ENCODE results near the gene MICAL3. TPM values are rescaled to one million over a fixed set of nuclear protein-coding genes. Genes with fewer than 3 reads are reported as not detected.
"Not testable (repeated sequence)": the region's sequence is repeated elsewhere in the genome, so short reads cannot be mapped to it uniquely, and the experiment has no call there.

The MICAL3 gene
- total RNA-seq, 6 experiments from 2014 or later = 38.6 to 44.1 (median 39.7) TPM

DNA sequence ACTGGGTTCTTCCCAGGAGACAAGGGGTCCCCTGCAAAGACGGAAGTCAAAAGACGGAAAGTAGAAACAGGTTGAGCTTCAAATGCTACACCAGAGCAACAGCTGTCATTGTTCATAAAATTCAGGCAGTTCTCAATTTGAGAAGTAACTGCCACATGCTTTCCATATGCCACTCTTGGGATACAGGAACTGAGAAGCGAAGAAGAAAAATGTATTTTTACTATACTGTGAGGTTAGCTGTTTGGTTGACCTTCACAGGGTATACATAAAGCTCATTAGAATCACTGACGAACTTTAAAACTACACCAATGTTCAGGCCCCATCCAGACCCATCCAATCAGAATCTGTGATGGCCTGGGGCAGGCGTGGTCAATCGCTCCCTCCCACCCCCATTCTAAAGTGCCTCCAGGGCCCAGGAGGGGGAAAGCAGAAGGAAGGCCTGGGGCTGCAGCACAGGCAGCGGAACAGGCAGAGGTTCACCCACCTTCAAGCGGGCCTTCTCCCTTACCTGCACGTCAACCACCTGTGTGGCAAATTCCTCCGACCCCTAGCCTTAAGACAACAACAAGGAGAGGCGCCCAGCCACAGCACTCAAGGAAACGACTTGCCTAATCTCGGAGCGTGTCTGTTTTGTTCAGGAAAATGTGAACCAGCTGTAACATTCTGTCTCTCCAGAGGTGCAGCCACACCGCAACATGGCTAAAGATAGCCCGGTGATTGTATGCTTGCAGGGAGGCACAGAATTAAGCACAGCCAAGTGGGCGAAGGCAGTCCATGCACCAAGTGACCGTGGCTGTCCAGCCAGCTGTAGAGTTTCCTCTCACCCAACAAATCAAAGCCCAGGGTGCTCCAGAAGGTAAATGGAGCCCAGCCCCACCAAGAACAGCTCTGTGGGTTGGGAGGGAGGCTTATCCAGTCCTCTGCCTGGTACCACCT is 82.6 kb downstream of the MICAL3 start:
- no peak for DNase-seq
- no peaks in the 10 kb centered on the region for H3K27me3 Mint-ChIP-seq (ENCODE audit: insufficient read depth)
- no peaks in the 10 kb centered on the region for H3K4me1 Mint-ChIP-seq (ENCODE audit: low read depth)
- TF ChIP-seq, protein P1, sequence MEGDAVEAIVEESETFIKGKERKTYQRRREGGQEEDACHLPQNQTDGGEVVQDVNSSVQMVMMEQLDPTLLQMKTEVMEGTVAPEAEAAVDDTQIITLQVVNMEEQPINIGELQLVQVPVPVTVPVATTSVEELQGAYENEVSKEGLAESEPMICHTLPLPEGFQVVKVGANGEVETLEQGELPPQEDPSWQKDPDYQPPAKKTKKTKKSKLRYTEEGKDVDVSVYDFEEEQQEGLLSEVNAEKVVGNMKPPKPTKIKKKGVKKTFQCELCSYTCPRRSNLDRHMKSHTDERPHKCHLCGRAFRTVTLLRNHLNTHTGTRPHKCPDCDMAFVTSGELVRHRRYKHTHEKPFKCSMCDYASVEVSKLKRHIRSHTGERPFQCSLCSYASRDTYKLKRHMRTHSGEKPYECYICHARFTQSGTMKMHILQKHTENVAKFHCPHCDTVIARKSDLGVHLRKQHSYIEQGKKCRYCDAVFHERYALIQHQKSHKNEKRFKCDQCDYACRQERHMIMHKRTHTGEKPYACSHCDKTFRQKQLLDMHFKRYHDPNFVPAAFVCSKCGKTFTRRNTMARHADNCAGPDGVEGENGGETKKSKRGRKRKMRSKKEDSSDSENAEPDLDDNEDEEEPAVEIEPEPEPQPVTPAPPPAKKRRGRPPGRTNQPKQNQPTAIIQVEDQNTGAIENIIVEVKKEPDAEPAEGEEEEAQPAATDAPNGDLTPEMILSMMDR (IDR thresholded peaks at IDR 0.05) = no peak
- H3K36me3 Mint-ChIP-seq (ENCODE audit: low read depth) = peaks cover 6% of the 10 kb centered on the region
- no peak overlapping the region for H3K4me3 Mint-ChIP-seq
- no peaks in the 10 kb centered on the region for H3K9me3 Mint-ChIP-seq
- no peak overlapping the region for H3K27ac Mint-ChIP-seq

DNA sequence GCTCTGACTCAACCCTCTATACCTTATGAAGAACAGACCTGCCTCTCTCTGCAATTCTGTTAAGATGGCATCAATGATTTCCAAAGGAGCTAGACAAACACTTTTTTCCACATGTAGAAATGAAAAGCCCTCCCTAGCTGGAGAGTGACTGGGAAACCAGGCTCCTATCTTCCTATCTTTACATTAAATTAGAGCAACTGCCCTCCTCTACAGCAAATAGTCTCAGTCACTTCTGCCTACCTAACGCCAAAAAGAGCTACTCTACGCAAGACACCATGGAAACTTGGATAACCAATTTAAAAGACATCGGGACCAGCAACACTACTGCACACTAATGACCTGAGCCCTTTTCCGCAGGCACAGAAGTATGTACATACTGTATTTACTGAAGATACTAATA is 84.8 kb downstream of the MICAL3 start:
- H3K4me3 Mint-ChIP-seq = no peak overlapping the region
- no peaks in the 10 kb centered on the region for H3K4me1 Mint-ChIP-seq (ENCODE audit: low read depth)
- TF ChIP-seq, protein P1 (IDR thresholded peaks at IDR 0.05) = no peak
- H3K27me3 Mint-ChIP-seq (ENCODE audit: insufficient read depth) = no peaks in the 10 kb centered on the region
- DNase-seq = no peak
- H3K36me3 Mint-ChIP-seq (ENCODE audit: low read depth) = peaks cover 7% of the 10 kb centered on the region
- no peak overlapping the region for H3K27ac Mint-ChIP-seq
- H3K9me3 Mint-ChIP-seq = no peaks in the 10 kb centered on the region

DNA sequence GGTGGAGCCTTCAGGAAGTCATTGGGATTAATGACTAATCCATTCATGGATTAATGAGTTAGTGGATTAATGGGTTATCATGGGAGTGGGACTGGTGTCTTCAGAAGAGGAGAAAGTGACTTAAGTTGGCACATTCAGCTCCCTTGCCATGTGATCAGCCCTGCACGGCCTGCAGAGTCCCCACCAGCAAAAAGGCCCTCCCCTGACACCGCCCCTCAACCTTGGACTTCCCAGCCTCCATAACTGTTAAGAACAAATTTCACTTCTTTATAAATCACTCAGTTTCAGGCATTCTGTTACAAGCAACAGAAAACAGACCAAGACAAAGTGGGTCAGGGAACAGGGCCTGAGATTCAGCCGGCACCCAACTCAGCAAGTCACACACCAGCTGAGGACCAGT is 85.3 kb downstream of the MICAL3 start:
- Mint-ChIP-seq H3K4me3 (no peak overlapping the region), H3K36me3 (ENCODE audit: low read depth) (peaks cover 7% of the 10 kb centered on the region)

DNA sequence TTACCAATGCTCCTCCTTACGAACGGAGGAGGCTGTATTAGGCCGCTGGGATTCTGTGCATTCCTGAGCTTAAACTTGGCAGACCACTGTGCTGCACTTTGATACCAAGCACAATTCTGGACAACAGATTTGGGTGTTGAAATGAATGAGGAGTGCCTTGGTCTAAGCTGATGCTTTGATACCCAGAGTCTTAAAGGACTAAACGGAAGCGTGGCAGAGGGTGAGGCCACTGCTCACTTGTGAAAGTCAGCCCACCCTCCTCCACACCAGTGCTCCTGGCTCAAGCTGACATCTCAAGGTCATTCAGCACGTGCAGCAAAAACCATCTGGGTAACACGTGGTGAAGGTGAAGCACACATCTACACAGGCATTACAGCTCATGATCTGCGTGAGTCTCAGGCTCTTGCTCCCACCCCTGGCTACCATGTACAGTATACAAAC is 85.9 kb downstream of the MICAL3 start:
- Mint-ChIP-seq H3K27ac (no peak overlapping the region), H3K27me3 (ENCODE audit: insufficient read depth) (no peaks in the 10 kb centered on the region), H3K4me1 (ENCODE audit: low read depth) (peaks cover 5% of the 10 kb centered on the region; the same call in 1 of the 2 replicates), H3K9me3 (no peaks in the 10 kb centered on the region), H3K4me3 (no peak overlapping the region), H3K36me3 (ENCODE audit: low read depth) (peaks cover 7% of the 10 kb centered on the region)
- no peak for DNase-seq
- TF ChIP-seq, protein P1 (IDR thresholded peaks at IDR 0.05) = no peak

More for the DNA sequence above, 85.3 kb downstream of the MICAL3 start:
- Mint-ChIP-seq H3K4me1 (ENCODE audit: low read depth) (no peaks in the 10 kb centered on the region), H3K27ac (no peak overlapping the region), H3K27me3 (ENCODE audit: insufficient read depth) (no peaks in the 10 kb centered on the region), H3K9me3 (no peaks in the 10 kb centered on the region)
- no peak for DNase-seq
- TF ChIP-seq, protein P1 (IDR thresholded peaks at IDR 0.05) = no peak

DNA sequence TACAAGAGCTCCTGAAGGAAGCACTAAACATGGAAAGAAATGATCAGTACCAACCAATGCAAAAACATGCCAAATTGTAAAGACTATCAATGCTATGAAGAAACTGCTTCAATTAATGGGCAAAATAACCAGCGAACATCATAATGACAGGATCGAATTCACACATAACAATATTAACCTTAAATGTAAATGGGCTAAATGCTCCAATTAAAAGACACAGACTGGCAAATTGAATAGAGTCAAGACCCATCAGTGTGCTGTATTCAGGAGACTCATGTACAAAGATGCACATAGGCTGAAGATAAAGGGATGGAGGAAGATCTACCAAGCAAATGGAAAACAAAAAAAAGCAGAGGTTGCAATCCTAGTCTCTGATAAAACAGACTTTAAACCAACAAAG is 91.9 kb downstream of the MICAL3 start:
- H3K27ac Mint-ChIP-seq; H3K9me3 Mint-ChIP-seq; H3K36me3 Mint-ChIP-seq (ENCODE audit: low read depth); DNase-seq; H3K4me3 Mint-ChIP-seq; H3K27me3 Mint-ChIP-seq (ENCODE audit: insufficient read depth): not testable (repeated sequence)
- peaks cover 34% of the 10 kb centered on the region for H3K4me1 Mint-ChIP-seq (ENCODE audit: low read depth)

DNA sequence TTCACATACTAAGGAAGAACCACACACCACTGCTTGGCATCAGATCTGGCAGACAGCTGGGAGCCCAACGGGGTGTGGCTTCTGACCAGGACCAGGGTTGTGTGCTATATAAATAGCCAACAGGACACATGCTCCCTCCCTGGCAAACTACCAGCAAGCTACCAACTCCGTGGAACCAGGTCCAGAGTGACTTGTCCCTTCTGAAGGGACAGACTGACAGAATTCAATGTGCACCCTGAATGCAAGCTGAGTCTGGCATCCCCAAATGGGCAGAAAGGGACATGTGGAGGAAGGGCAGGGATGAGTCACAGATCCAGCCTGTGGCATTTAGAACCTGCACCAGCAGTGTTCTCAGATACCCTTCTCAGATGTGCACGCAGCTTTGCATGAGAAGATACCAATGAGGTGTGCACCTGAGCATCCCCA is 92.9 kb downstream of the MICAL3 start:
- H3K4me3 Mint-ChIP-seq = no peak overlapping the region
- no peaks in the 10 kb centered on the region; the same call in 1 of the 2 replicates for H3K36me3 Mint-ChIP-seq (ENCODE audit: low read depth)
- peaks cover 34% of the 10 kb centered on the region for H3K4me1 Mint-ChIP-seq (ENCODE audit: low read depth)
- DNase-seq = peak; percentile 19
- no peaks in the 10 kb centered on the region for H3K9me3 Mint-ChIP-seq
- no peaks in the 10 kb centered on the region for H3K27me3 Mint-ChIP-seq (ENCODE audit: insufficient read depth)
- TF ChIP-seq, protein P1 (IDR thresholded peaks at IDR 0.05) = no peak
- H3K27ac Mint-ChIP-seq = no peak overlapping the region

All from HFFc6 (cell line).